Stimulated activated CD4-positive, alpha-beta T cell treated with anti-CD3 and anti-CD28 coated beads, Interleukin-15, amount 100 ng/mL, for 1 hour (primary cell): ENCODE data around the gene GPR39.

Source experiments
- DNase-seq, 2 donors: peaks; one replicate each; pipeline ENCODE4 v3.0.0-alpha.2; 2020; ENCODE audit warnings: low read depth in 1 of 2, low spot score in 1 of 2

GPR39 gene

DNA sequence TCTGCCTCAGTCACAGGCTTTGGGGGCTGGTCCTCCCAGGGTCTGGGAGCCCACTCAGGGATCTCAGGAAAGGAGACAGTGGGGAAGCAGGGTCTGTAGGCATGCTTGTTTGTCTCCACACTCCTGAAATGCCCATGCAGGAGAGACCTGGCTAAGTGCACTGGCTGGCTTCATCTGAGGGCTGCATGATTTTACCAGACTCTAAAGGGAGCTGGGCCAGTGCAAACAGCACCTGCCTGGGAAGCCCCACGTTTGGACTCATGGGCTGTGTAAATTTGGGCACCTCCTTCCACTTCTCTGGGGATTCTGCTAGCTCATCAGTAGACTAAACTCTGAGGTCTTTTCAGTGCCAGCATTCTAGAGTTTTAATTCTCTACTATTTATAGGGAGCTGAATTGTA is 219.7 kb downstream of the GPR39 start:
- DNase-seq, result no peak

DNA sequence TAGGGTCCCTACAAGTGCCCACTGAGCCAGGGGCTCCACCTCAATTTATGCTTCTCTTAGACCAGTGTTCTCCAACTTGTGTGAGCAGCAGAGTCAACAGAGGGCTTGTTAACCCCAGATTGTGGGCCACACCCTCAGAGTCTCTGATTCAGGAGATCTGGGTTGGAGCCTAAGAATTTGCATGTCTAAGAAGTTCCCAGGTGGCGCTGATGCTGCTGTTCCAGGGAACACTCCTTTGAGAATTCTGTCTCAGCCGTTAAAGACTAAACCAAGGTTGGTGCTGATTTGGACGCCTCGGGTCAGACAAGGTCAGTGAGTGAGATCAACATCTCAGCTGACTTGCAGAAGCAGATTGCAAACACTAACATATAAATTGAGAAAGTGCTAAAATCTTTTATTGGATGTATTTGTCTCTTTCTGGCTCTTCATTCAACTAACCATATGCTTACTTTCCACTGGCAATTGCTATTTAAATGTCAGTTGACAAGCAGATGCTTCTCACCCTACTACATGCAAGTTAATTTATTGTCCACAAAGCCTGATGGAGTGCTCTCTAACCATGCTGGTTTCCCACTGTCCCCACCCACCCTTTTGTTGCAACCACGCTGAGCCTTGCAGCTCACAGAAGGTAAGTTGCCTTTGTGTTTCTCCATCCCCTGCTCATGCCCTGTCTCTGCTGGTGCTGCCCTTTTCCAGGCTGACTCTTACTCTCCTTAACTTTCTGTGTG is 221.9 kb downstream of the GPR39 start:
- no peak for DNase-seq

DNA sequence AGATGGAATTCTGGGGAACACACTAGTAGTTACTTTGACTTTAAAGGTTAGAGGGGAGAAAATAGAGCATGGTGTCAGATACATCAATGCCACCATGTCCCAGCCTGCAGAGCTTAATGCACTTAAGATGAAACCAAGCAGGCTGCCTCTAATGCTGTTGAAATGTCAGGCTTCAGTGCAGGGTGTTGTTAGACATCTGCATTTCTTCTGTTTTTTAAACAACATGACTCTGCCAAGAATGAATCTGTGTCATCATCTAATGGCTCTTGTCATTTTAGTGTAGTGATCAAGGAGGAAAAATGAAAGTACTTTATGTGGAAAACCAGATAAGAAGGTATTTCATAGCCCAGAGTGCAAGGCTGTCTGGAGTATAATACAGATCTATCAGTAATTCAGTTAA is 223.5 kb downstream of the GPR39 start:
- no peak for DNase-seq

DNA sequence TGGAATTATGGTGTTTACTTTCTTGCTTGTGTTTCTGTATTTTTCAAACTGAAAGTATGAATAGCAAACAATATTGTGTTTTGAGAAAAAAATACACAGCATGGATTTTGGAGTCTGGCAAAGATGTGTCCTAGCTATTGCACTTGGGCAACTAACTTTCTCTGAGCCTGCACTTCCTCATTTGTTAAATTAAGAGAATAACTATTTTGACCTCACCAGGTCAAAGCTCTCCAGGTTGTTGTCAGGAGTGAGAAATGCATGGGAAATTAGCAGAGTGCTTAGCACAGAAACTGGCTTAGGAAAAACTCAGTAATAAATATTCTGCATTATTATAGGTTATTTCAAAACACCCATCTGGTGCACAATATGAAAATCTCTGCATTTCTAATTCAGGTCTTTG is 225.2 kb downstream of the GPR39 start:
- DNase-seq, result no peak

DNA sequence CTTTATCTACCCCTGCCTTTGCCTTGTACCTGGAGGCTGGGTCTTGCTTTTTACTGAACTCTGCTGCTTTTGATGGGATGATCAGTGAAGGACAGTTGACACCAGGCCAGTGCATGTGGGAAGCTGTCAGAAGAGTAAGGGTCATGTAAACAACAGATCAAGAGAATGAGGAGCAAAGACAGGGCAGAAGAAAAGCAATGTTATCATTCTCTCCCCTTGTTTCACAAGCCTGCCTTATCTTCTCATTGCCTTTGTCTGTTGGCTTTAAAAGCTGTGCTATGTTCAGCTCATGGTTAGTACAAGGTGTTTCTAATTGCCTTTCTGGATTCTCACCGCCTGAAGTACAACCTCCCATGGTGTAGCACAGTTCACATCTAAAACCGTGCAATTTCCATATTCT is 225.8 kb downstream of the GPR39 start:
- no peak for DNase-seq

DNA sequence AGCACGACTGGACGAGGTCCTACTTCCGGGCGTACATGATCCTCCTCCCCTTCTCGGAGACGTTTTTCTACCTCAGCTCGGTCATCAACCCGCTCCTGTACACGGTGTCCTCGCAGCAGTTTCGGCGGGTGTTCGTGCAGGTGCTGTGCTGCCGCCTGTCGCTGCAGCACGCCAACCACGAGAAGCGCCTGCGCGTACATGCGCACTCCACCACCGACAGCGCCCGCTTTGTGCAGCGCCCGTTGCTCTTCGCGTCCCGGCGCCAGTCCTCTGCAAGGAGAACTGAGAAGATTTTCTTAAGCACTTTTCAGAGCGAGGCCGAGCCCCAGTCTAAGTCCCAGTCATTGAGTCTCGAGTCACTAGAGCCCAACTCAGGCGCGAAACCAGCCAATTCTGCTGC is 228.6 kb downstream of the GPR39 start:
- no peak for DNase-seq

DNA sequence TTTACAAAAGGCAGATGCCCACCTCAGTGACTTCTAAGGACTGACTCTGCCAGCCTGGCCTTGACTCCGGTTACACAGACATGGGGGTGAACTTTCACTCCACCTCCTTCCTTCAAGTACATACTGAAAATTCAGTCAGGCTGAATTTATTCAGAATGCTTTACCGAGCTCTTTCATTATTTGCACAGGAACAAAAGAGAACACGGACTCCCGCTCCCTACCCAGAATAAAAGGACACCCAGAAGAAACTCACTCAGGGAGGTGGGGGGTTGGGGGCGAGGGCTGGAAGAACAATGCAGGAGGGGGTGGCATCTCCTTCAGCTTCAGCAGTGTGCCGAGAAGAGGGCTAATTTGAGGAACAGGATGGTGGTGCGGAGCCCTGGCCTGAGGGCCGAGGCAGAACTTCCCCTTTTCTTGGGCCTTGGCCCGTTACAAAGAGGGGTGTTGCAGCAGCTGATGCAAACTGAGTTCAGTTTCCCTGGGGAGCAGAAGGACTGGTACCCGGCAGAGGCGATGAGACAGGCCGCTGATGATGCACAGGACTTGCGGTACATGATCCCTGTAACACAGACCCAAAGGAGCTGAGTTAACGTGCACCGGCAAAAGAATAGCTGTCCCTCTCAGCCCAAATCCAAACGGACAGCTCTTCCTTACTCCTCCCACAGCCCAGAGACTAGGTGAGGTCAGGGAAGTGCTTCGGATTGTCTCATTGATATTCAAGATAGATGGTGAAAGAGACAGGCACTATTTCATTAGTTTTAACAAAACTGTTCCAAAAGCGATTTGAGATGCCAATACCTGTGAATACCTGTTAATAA is 229.3 kb downstream of the GPR39 start:
- no peak for DNase-seq

DNA sequence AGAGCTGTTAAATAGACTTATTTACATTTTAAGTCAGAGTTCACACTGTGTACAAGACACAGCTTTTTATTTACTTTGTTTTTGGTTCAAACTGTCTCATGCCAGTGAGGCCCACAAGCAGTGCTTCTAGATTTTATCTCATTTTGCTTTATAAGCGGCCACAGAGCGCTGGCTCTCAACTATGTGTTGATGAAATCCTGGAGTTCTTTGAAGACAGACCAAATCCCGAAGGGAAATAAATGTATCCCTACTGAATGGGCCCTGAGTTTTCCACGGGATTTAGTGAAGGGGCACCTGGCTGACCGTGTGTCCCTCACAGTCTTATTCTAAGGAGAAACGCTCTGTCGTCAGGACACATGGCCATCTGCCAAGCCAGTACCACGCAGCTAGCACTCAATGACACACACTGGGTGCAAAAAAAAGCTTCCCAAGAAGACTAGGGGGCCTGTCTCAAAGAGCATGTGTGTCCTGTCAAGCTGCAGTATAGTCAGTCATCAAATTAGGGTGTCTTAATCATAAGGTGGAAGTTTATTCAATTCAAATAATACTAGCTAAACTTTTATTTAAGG is 230.0 kb downstream of the GPR39 start:
- no peak for DNase-seq

DNA sequence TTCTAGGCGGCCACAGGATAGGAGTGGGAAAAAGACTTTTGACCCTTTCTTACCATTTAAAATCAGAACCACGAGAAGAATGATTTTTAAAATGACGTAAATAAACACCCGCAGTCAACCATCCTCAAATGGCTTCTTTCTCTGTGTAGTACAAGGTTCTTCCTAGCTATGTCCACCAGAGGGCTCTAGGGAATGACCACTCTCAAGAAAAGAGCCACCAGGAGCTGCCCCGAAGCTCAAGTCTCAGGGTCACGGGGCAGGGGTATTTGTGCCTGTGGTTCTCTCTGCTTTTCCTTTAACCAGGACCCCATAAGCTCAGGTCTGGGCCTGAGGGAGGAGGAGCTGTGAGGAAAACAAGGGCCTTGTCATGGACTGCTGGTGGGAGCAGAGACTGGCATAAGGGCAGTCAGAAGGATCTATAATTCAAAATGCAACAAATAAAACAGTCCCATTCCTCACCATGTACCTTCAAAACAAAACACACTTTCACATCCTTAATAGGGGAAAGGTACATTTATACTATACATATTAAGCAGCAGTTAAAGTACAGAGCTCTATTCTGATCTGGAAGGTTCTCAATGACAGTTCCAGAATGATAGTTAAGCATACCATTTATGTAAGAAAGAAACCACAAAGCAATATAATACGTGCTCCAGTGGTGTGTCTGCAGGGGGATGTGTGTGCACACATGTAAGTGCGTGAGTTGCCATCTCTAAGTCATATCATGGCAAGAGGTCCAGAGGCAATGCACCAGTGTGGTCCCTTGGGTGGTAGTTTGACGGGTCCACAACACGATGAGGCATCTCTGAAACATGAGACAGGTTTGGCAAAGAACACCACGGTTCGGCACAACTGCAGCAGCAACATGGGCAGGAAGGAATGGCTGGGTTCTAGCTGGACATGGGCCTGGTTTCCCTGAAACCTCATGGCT is 234.8 kb downstream of the GPR39 start:
- no peak for DNase-seq

DNA sequence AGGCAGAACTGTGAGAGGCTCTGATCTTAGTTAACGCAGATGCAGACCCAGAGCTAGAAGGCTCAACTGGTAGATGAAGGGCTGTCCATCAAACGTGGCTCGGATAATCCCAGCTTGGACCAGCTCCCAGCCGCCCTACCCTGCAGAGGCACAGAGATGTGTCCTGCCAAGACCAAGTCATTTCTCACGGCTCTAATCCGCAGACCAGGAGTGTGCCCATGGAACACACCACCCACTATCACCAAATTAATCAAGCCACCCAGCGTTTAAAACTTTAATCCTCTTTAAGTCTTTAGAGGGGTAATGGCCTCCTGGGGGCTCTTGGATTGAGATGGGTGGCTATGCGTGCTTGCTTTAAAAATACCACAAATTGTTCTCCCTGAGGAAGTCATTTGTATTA is 235.9 kb downstream of the GPR39 start:
- DNase-seq, result no peak

DNA sequence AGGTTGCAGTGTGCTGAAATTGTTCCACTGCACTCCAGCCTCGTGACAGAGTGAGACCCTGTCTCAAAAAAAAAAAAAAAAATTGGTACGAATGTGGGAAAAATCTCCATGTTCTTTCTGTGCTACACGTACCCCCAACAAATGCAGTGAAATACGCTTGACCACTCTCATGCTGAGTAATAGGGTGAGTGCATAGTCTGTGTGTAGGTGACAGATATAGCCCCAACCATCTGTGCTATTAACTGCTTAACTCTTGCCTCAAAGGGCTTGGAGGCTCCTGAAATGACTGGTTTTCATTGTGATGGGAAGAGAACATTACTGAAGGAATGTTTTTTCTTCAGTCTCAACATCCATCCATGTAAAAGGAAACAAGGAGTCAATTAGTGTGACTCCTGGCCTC is 237.7 kb downstream of the GPR39 start:
- DNase-seq, result no peak

DNA sequence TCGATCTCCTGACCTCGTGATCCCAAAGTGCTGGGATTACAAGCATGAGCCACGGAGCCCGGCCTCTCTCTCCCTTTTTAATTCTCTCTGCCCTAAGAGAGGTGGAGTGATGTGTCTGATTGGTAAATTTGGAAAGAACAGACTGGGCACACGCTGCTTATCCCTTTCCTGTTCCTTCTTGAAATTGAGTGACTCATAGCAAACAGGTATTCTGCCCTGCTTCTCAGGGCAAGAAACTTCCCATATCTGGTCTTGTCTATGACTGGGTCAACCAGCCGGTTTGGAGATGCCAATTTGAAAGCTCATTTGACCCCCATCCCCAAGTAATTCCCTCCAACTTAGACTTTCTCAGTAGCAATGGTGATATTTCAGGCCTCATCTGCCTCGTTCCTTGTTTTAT is 238.4 kb downstream of the GPR39 start:
- DNase-seq, result no peak

DNA sequence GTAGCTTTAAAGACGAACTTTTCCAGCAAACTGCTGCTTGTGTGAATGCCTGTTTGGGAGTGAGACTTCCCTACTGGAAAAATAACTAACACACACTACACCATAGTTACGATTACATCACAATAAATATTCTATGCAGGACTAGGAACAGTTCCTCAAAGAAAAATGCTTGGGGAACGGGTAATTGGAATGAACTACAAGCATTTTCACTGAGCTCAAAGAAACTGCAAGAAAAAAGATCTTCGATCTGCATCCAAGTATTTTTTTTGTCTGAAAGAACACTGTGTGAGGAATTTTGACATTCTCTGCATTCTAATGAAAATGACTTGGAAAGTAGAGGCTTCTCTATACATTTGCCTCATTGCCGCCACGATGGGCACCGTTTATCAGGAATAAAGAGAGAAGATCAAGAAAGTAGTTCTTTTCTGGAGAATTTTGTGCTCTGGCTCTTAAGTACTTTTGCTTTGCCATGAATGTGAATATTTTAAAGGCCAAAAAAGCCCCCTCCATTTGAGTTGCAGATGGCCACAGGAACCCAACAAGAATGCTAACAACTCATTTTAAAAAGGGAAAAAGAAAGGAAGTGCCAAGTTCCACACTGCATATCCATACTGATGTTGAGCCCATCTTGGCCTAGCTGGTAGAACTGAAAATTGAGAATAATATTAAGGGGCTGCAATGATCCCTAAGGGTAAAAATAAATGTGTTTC is 239.8 kb downstream of the GPR39 start:
- DNase-seq, result no peak

DNA sequence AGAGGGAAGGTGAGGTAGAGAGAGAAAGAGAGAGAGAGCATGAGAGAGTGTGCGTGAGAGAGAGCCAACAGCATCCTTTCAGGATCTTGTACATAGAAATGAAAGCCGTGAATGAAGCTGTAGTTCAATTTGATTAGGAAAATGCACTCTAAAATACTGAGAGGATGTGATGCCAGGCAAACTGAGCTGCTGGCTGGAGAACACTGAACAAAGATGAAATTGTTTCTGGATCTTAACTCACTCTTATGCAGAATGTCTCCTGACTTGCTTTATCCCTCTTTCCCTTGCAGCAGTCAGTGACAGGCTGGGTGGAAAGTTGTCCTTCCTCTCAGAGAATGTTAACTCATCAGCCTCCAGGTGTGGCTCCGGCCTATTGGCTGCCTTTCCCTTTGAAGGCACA is 242.7 kb downstream of the GPR39 start:
- no peak for DNase-seq

DNA sequence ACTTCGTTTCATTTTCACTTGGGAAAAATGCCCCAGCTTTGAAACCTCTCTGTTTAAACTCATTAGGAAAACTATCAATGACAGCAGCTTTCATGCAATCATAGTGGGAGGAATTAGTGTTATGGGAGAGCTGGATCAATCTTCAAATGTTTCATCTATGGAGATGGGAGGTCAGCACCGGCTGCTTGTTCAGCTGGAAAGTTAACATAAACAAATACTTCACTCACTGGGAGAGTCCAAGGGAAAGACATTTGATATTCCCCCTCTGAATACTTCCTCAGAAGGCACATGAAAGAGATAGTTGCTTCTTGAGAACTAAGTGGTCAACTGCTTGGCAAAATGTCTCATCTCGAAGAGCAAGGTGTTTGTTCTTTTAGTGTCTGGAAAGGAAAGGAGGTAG is 246.1 kb downstream of the GPR39 start:
- no peak for DNase-seq

DNA sequence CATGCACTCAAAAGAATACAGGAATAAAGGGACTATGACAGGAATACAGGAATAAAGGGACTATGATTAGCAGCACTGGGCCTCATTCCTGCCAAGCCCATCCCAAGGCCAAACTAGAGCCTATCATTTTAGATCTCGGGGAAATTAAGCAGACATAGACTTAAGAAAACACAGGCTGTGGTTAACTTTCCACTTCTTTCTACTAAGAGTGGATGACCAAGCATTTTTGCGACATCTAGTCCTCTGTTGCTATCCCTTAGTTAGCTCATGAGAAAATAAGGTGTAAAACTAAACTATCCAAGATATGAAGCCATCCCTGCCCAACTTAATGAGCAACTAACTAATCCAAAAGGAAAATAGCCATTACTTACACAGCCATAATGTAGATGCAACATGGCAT is 247.5 kb downstream of the GPR39 start:
- no peak for DNase-seq

DNA sequence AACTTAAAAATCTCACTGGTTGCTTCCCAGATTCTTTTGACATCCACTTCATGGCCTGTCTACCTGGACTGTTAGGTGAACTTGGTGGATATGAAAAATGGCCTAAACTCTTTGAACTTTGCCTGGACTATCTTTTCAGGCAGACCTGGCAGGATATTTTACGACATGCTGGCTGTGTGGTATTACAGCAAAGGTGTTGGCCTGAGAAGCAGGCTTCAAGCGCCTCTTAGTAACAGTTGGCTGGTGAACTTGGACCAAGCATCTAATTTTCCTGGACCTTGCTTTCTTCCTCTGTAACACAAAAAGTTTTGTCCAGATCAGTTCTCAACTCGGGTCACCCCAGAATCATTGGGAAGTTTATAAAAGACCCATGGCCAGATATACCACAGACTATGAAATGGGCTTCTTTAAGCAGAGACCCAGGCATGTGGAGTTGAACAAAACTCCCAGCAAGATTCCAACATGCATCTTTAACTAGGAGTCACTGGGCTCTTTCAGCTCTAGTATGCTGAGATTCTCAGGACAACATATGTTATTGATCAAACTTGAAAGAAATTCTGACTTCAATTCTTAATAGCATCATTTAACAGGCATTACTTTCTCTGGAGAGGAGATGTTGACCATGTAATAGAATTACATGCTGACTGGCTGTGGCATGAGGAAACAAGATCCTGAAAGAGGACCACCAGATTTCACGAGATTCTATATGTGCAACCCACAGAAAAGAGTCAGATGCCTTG is 249.0 kb downstream of the GPR39 start:
- no peak for DNase-seq

DNA sequence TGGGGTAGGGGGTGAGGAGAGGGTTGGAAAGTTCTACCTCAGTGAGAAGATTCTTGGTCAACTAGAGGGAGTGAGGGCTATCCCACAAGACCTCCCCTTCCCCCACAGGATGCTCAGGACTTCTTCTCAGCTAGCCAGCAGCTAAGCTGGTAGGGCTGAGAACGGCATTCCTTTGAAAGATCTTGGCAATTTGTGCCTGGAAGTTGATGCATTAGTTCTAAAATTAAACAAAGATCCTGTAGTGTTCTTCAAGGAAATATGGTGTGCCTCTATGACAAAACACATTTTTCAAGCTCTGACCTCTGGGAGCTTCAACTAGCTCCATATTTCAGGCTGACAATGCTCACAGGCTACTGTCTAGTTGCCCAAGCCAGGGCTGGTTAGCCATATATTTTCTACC is 251.1 kb downstream of the GPR39 start:
- DNase-seq, result no peak

DNA sequence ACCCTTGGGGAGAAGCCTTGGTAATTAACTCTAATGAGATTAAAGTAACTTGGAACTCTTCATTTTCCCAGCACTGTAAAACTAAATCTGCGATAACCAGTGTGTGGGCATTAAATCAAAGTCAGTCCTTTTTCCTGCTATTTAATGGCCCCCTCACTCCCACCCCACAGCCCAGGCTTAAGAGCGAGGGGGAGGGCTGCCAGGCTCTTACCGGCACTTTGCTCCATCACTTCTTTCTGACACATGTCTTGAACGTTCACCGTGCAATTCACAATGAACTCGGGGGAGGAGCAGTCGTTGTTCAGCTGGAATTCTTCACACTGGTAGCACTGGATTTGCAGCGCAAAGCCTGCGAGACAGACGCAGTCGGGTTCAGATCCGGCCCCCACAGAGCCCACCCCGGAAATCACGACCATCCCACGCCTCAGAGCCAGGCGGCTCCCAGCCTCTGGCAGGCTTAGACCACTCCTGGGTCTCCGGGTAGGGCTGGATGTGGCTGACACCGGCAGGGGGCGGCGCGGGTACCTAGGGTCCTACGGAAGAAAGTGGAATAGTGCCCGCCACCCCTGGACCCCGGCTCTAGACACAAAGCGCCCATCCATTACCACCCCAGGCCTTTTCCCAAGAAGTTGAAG is 251.7 kb downstream of the GPR39 start:
- no peak for DNase-seq
